SK-N-SH (cell line): ENCODE data around the gene ZFP2.

Experiments
- CHD2 ChIP-seq: fragments of 150-350 bp; IDR thresholded peaks from 2 replicates; pipeline ENCODE4 v1.6.1; 2018; ENCODE audit warnings: low read length; ENCODE audit not compliant: partially characterized antibody
- CTCF ChIP-seq: fragments of 200-600 bp; sonication (generic); IDR thresholded peaks from 2 replicates; pipeline ENCODE4 v1.6.1; 2017; ENCODE audit warnings: antibody characterized with exemption, mild to moderate bottlenecking, moderate library complexity
- ELF1 ChIP-seq: IDR thresholded peaks from 2 replicates; pipeline ENCODE4 v1.4.0; 2012
- FOXM1 ChIP-seq: IDR thresholded peaks from 2 replicates; pipeline ENCODE4 v1.4.0; 2012; ENCODE audit warnings: low read depth, mild to moderate bottlenecking
- NRF1 ChIP-seq: IDR thresholded peaks from 2 replicates; pipeline ENCODE4 v1.6.1; 2012; ENCODE audit warnings: low read depth, mild to moderate bottlenecking, low read length
- POLR2AphosphoS5 ChIP-seq: IDR thresholded peaks from 2 replicates; pipeline ENCODE4 v1.6.1; 2012; ENCODE audit warnings: low read depth, low read length
- REST ChIP-seq: IDR thresholded peaks from 2 replicates; pipeline ENCODE4 v1.6.1; 2012; ENCODE audit warnings: mild to moderate bottlenecking, low read depth, low read length, moderate library complexity
- SIN3A ChIP-seq: IDR thresholded peaks from 2 replicates; pipeline ENCODE4 v1.6.1; 2012; ENCODE audit warnings: low read depth, mild to moderate bottlenecking, low read length, moderate library complexity, borderline replicate concordance
- YY1 ChIP-seq: IDR thresholded peaks from 2 replicates; pipeline ENCODE4 v1.4.0; 2012; ENCODE audit warnings: low read depth, mild to moderate bottlenecking

GRCh38 chr5:178965465-178966055 is 69.8 kb downstream of the ZFP2 start:
- TF ChIP-seq NRF1 (no peak), CTCF (no peak), ELF1 (no peak), SIN3A (no peak), POLR2AphosphoS5 (no peak), REST (no peak), YY1 (no peak), CHD2 (no peak), FOXM1 (no peak)
